Ovary (tissue), 9 donors: ENCODE measurements around the gene C16orf90. TPM values are rescaled to one million over a fixed set of nuclear protein-coding genes. Genes with fewer than 3 reads are reported as not detected.

Source experiments
- DNase-seq, 5 donors: peaks; one replicate each; pipeline ENCODE4 v3.0.0-alpha.2; 2019 to 2020
- H3K27ac ChIP-seq, 2 donors: fragments of 200-600 bp; one replicate each; pipeline versions ENCODE4 v1.5.1 to v1.8.0; 2019 to 2022
- H3K27me3 ChIP-seq: fragments of 200-600 bp; one replicate; pipeline ENCODE4 v1.8.0; 2022
- H3K36me3 ChIP-seq: fragments of 200-600 bp; sonication (generic); one replicate; pipeline ENCODE4 v1.5.1; 2019
- H3K4me1 ChIP-seq: one replicate; pipeline ENCODE4 v1.8.1; 2013; ENCODE audit warnings: mild to moderate bottlenecking, moderate library complexity; ENCODE audit not compliant: insufficient read depth
- H3K4me3 ChIP-seq: fragments of 200-600 bp; sonication (generic); one replicate; pipeline ENCODE4 v1.5.1; 2017
- H3K9me3 ChIP-seq, 2 donors: fragments of 200-600 bp in 1 of 2; sonication (generic) in 1 of 2; one replicate each; pipeline versions ENCODE4 v1.5.1 to v1.8.1; 2013 to 2019; ENCODE audit warnings: mild to moderate bottlenecking in 1 of 2, moderate library complexity in 1 of 2
- EP300 ChIP-seq: sonication (generic); formaldehyde crosslinking; IDR thresholded peaks from one replicate; pipeline ENCODE4 v1.6.1; 2017; ENCODE audit warnings: antibody characterized with exemption
- POLR2A ChIP-seq: fragments of 450-650 bp; IDR thresholded peaks from one replicate; pipeline ENCODE4 v1.6.1; 2017; ENCODE audit warnings: antibody characterized with exemption, mild to moderate bottlenecking, moderate library complexity
- whole genome bisulfite sequencing, 3 donors: extraction: QIAGEN DNeasy Blood & Tissue Kit in 1 of 3; methylation state at CpG; one replicate each; pipeline versions ENCODE4 v1.1.5 to v1.1.7; 2013 to 2017; 5-methylcytosine and 5-hydroxymethylcytosine counted together
- intact Hi-C, 4 donors: fragments of 100-400 bp; cut with DNase I; formaldehyde crosslinking; loops; one replicate each; pipeline versions ENCODE4 v1.11.0 to v1.15.1; 2022 to 2023
- polyA plus RNA-seq, 2 donors: library from polyadenylated mRNA; stranded (reverse); fragments of 200-250 nt in 1 of 2; fragments of 350-450 nt in 1 of 2; fragmentation: Illumina TruSeq in 1 of 2; extraction: RNeasy Lipid Tissue Mini Kit (QIAGEN cat#74804) in 1 of 2; gene quantifications; one replicate each; pipeline ENCODE4 v1.2.3, GENCODE V29; 2013 to 2014
- total RNA-seq, 7 donors: library from RNA; depleted of rRNA in 2 of 7; stranded (reverse); fragments of >200 nt in 2 of 7; fragmentation: NEBNext Ultra II Directional in 3 of 7; extraction: Animal tissue kit (Norgen Biotek cat#: 25700) in 3 of 7; gene quantifications; one replicate each; pipeline versions ENCODE4 v1.1.0 to v1.2.4, GENCODE V29; 2016 to 2023
- TF ChIP-seq, protein P1 (sequence below), 3 donors: fragments of 450-650 bp in 2 of 3; fragments of 200-600 bp in 1 of 3; IDR thresholded peaks; one replicate each; pipeline versions ENCODE4 v1.5.1 to v1.8.0; 2016 to 2022; ENCODE audit warnings: antibody characterized with exemption in 3 of 3, mild to moderate bottlenecking in 1 of 3
- donor health status: DM: no; HTN: no; CAD: no; lungs with moderate emphysema.
- donor health status: DM: no; HTN: no; CAD: no.
- donor health status: Bipolar disorder and iron deficiency.
- donor health status: DM: yes; HTN: yes; CAD: no.
- donor health status: DM: no; HTN: no; CAD: no.
- donor health status: DM: yes; HTN: yes; CAD: no.

The C16orf90 gene
- total and polyA plus RNA-seq, 9 donors = not detected

DNA sequence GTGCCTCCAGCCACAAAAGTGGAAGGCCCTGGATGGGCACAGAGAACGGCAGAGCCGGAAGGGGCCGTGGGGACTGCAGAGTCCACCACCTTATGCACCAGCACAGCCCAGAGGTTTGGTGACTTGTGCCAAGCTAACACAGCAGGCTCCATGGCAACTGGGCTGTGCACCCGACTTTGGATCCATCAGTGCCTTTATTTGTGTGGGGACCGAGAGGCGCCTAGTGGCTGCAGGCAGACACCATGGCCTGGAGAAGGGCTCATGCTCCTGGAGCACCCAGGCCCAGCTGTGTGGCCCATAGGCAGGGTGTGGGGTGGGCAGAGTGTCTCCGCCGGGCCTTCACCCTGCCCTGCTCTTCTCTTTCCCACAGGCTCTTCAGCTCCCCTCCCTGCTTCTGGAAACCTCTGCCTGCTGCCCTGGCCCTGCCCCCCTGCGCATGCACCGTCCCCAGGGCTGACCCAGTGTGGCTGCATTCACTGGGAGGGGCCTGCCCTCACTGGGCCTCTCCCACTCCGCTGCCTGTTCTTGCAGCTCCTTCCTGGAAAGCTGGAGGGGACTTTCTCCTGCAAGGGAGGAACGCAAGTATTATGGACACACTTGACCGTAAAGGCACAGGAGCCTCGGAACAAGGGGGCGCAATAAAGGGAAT, 10.1 kb downstream of the C16orf90 start:
- intact Hi-C loops = no loop called here
- DNase-seq = no peak
- TF ChIP-seq POLR2A (no peak), EP300 (no peak)
- TF ChIP-seq, protein P1, sequence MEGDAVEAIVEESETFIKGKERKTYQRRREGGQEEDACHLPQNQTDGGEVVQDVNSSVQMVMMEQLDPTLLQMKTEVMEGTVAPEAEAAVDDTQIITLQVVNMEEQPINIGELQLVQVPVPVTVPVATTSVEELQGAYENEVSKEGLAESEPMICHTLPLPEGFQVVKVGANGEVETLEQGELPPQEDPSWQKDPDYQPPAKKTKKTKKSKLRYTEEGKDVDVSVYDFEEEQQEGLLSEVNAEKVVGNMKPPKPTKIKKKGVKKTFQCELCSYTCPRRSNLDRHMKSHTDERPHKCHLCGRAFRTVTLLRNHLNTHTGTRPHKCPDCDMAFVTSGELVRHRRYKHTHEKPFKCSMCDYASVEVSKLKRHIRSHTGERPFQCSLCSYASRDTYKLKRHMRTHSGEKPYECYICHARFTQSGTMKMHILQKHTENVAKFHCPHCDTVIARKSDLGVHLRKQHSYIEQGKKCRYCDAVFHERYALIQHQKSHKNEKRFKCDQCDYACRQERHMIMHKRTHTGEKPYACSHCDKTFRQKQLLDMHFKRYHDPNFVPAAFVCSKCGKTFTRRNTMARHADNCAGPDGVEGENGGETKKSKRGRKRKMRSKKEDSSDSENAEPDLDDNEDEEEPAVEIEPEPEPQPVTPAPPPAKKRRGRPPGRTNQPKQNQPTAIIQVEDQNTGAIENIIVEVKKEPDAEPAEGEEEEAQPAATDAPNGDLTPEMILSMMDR (IDR thresholded peaks at IDR 0.05) = no peak
- Histone ChIP-seq H3K27me3 (no peaks in the 10 kb centered on the region), H3K4me1 (peaks cover 4% of the 10 kb centered on the region), H3K9me3 (no peaks in the 10 kb centered on the region), H3K27ac (no peak overlapping the region), H3K36me3 (no peaks in the 10 kb centered on the region), H3K4me3 (no peak overlapping the region)
- WGBS, 3 donors = 86 to 89% (median 88%) methylated on average over 15 of the region's 15 CpGs

DNA sequence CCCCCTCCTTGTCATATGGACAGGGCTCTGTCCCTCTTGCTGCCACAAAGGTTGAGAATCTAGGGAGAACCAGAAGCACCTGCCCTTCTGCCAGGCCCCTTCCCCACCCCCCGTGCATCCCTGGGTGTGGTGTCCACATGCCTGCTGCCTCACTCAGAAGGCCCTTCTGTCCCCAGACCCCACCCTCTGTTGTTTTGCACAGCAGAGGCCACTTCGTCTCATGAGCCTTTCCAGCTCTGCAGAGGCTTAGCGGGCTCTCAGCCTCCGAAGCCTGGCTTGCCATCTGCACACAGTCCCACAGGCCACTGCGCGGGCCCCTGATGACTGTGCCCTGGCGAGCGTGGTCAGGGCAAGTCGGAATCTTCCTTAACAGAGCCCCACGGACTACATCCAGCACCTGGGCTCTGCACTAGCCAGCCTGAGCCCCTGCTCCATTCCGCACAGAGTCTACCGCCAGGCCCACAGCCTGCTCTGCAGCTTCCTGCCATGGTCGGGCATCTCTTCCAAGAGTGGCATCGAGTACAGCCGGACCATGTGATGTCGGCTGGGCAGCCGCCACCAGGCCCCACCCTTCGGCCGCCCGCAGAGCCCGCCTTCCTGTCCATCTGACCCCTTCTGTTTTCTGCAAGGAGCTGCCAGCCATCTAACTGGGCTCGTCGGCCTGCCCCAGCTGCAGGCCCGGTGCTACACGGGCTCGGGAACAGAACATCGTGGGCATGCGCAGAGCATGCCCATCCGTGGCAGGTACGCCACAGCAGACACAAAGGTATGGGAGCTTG, 10.8 kb downstream of the C16orf90 start:
- DNase-seq = no peak
- Histone ChIP-seq H3K27ac (no peak overlapping the region), H3K9me3 (no peaks in the 10 kb centered on the region), H3K27me3 (no peaks in the 10 kb centered on the region), H3K4me1 (peaks cover 4% of the 10 kb centered on the region), H3K4me3 (no peak overlapping the region), H3K36me3 (no peaks in the 10 kb centered on the region)
- intact Hi-C loops = no loop called here
- TF ChIP-seq, protein P1 (IDR thresholded peaks at IDR 0.05) = no peak
- no peak for TF ChIP-seq POLR2A
- TF ChIP-seq EP300 = no peak
- 88 to 91% (median 89%) methylated on average over 29 to 30 of the region's 30 CpGs for WGBS, 3 donors

DNA sequence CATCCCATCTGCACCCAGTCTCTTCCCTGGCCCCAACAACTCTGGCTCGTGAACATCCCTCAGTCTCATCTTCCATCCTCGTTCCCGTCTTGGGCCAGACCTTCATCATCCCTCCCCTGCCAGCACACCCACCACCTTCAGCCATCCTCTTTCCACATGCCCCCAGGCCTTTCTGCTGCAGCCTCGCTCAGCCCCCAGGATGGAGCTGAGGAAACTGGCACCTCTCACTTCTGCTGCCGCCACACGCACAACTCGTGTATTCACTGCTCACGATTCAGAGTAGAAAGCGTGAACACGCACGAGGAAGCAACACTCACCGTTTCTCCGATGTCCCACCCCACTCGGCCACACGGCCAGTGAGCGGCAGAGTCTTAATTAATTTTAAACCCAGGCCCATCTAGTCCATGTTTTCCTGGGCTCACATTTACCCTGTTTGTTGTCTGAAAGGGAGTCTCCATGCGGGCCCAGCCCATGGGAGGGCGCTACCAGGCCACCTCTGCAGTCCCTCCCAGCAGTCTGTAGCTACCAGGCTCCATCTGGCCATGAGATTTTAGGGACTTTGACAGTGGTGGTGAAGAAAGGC, 12.5 kb downstream of the C16orf90 start:
- no peak overlapping the region for H3K27ac ChIP-seq
- H3K9me3 ChIP-seq = no peaks in the 10 kb centered on the region
- intact Hi-C loops = no loop called here
- no peak overlapping the region for H3K4me3 ChIP-seq
- no peaks in the 10 kb centered on the region for H3K36me3 ChIP-seq
- WGBS, 3 donors = 92 to 95% (median 92%) methylated on average over 18 of the region's 18 CpGs
- peaks cover 4% of the 10 kb centered on the region for H3K4me1 ChIP-seq
- no peaks in the 10 kb centered on the region for H3K27me3 ChIP-seq
- no peak for DNase-seq
- TF ChIP-seq POLR2A (no peak), EP300 (no peak)
- TF ChIP-seq, protein P1 (IDR thresholded peaks at IDR 0.05) = no peak

DNA sequence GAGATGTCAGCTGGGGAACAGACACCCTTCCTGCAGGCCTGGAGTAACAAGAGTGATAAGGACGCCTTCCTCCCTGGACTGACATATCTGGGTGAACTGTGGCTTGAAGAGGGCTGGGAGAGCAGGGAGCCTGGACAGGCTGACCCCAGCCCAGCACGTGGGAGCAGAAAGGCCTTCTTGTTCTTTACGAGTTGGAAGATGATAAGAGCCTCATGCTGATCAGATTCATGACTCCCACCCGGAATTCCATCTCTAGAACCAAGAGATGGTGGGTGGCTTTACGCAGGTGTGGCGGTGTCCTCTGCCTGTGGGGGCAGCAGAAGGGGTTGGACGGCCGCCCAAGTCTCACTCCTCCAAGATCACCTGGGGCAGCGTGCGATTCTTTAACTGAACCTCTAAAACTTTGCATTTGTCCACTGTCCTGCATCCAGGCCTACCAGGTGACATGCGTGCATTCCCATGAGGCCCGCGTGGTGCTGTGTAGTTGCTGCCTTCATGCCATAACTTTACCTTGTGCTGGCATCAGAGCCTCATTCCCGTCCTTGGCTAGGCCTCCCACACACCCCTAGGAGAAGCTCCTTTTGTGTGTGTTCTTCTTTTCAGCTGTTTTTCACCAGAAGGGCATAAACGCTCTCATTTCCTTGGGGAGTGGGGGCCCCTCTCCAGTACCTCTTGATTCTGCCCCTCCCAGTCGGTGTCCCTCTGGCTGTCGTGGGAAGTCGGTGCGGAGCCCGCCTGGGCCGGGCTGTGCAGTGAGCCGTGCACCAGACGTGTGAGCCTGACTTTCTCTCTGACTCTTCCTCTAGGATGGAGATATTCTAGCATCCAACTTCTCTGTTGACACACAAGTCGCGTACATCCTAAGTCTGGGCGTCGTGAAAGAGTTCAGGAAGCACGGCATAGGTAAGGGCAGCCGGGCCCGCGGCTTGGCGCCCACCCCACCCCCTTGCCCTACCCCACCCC, 13.3 kb downstream of the C16orf90 start:
- 61 to 73% (median 71%) methylated on average over 29 to 32 of the region's 32 CpGs for WGBS, 3 donors
- no peaks in the 10 kb centered on the region for H3K36me3 ChIP-seq
- TF ChIP-seq POLR2A (no peak), EP300 (no peak)
- TF ChIP-seq, protein P1 (IDR thresholded peaks at IDR 0.05) = no peak
- H3K4me3 ChIP-seq = no peak overlapping the region
- no peaks in the 10 kb centered on the region for H3K27me3 ChIP-seq
- H3K9me3 ChIP-seq = no peaks in the 10 kb centered on the region
- intact Hi-C loops = no loop called here
- H3K27ac ChIP-seq = no peak overlapping the region
- peaks cover 4% of the 10 kb centered on the region for H3K4me1 ChIP-seq
- DNase-seq = no peak
